Mucosa of rectum (tissue), 2 donors: ENCODE data around the gene ADAT3.

Source experiments
- H3K27ac ChIP-seq, 2 donors: one replicate each; pipeline ENCODE4 v1.7.0; 2013; ENCODE audit warnings: inconsistent platforms in 2 of 2, low read depth in 2 of 2, low read length in 2 of 2
- H3K27me3 ChIP-seq, 2 donors: one replicate each; pipeline ENCODE4 v1.7.0; 2013; ENCODE audit warnings: low read length in 2 of 2; ENCODE audit not compliant: control insufficient read depth in 2 of 2, insufficient read depth in 2 of 2
- H3K36me3 ChIP-seq, 2 donors: one replicate each; pipeline ENCODE4 v1.7.0; 2013; ENCODE audit warnings: low read length in 2 of 2; ENCODE audit not compliant: control insufficient read depth in 2 of 2, insufficient read depth in 2 of 2
- H3K4me1 ChIP-seq, 2 donors: one replicate each; pipeline ENCODE4 v1.7.0; 2013; ENCODE audit warnings: low read length in 2 of 2, mild to moderate bottlenecking in 1 of 2; ENCODE audit not compliant: control insufficient read depth in 2 of 2, insufficient read depth in 2 of 2
- H3K4me3 ChIP-seq, 2 donors: one replicate each; pipeline ENCODE4 v1.7.0; 2013; ENCODE audit warnings: low read length in 2 of 2
- H3K9ac ChIP-seq, 2 donors: one replicate each; pipeline ENCODE4 v1.7.0; 2013; ENCODE audit warnings: low read length in 2 of 2, low read depth in 1 of 2, mild to moderate bottlenecking in 1 of 2
- H3K9me3 ChIP-seq, 2 donors: one replicate each; pipeline ENCODE4 v1.7.0; 2013; ENCODE audit warnings: low read length in 2 of 2; ENCODE audit not compliant: control insufficient read depth in 2 of 2
- donor health status: healthy.
- donor health status: Normal muscosa, but diverticular disease.

ADAT3 gene

GRCh38 chr19:1954532-1954933 lies 49.3 kb downstream of the ADAT3 start:
- Histone ChIP-seq H3K9ac (no peak overlapping the region), H3K4me1 (no peaks in the 10 kb centered on the region), H3K4me3 (no peak overlapping the region), H3K36me3 (peaks cover 3 to 11% of the 10 kb centered on the region in 2 donors), H3K9me3 (no peaks in the 10 kb centered on the region), H3K27me3 (no peaks in the 10 kb centered on the region), H3K27ac (no peak overlapping the region)

- Histone ChIP-seq H3K4me1 (no peaks in the 10 kb centered on the region), H3K9me3 (no peaks in the 10 kb centered on the region), H3K36me3 (peaks cover 3 to 11% of the 10 kb centered on the region in 2 donors), H3K27me3 (no peaks in the 10 kb centered on the region), H3K27ac (no peak overlapping the region), H3K9ac (no peak overlapping the region), H3K4me3 (no peak overlapping the region)
Observed at GRCh38 chr19:1955171-1956121, 50.2 kb downstream of the ADAT3 start.

- no peak overlapping the region for H3K27ac ChIP-seq
- H3K4me3 ChIP-seq: no peak overlapping the region
- H3K9ac ChIP-seq: no peak overlapping the region
- H3K4me1 ChIP-seq: no peaks in the 10 kb centered on the region
- peaks cover 3 to 11% of the 10 kb centered on the region in 2 donors for H3K36me3 ChIP-seq
- H3K27me3 ChIP-seq: no peaks in the 10 kb centered on the region
- no peaks in the 10 kb centered on the region for H3K9me3 ChIP-seq
Observed at GRCh38 chr19:1956122-1956494, 50.9 kb downstream of the ADAT3 start.

GRCh38 chr19:1956868-1957492 lies 51.8 kb downstream of the ADAT3 start:
- Histone ChIP-seq H3K4me3 (no peak overlapping the region), H3K27ac (no peak overlapping the region)

GRCh38 chr19:1957562-1958248 lies 52.5 kb downstream of the ADAT3 start:
- no peaks in the 10 kb centered on the region for H3K4me1 ChIP-seq
- no peaks in the 10 kb centered on the region for H3K27me3 ChIP-seq
- no peak overlapping the region for H3K9ac ChIP-seq
- peaks cover 4 to 10% of the 10 kb centered on the region in 2 donors for H3K36me3 ChIP-seq
- H3K27ac ChIP-seq: no peak overlapping the region
- H3K9me3 ChIP-seq: no peaks in the 10 kb centered on the region
- H3K4me3 ChIP-seq: no peak overlapping the region

More at GRCh38 chr19:1956868-1957492, 51.8 kb downstream of the ADAT3 start:
- no peaks in the 10 kb centered on the region for H3K27me3 ChIP-seq
- no peak overlapping the region for H3K9ac ChIP-seq
- H3K4me1 ChIP-seq: no peaks in the 10 kb centered on the region
- no peaks in the 10 kb centered on the region for H3K9me3 ChIP-seq
- peaks cover 3 to 11% of the 10 kb centered on the region in 2 donors for H3K36me3 ChIP-seq

GRCh38 chr19:1959928-1960589 lies 54.9 kb downstream of the ADAT3 start:
- no peaks in the 10 kb centered on the region for H3K9me3 ChIP-seq
- no peak overlapping the region for H3K27ac ChIP-seq
- no peaks in the 10 kb centered on the region for H3K4me1 ChIP-seq
- peaks cover 0 to 10% of the 10 kb centered on the region in 2 donors for H3K36me3 ChIP-seq
- no peak overlapping the region for H3K4me3 ChIP-seq
- H3K9ac ChIP-seq: no peak overlapping the region
- H3K27me3 ChIP-seq: no peaks in the 10 kb centered on the region

- H3K27ac ChIP-seq: no peak overlapping the region
- H3K9me3 ChIP-seq: no peaks in the 10 kb centered on the region
- H3K9ac ChIP-seq: no peak overlapping the region
- H3K4me3 ChIP-seq: no peak overlapping the region
- H3K36me3 ChIP-seq: peaks cover 0 to 9% of the 10 kb centered on the region in 2 donors
- no peaks in the 10 kb centered on the region for H3K27me3 ChIP-seq
- no peaks in the 10 kb centered on the region for H3K4me1 ChIP-seq
Observed at GRCh38 chr19:1961000-1961883, 56.0 kb downstream of the ADAT3 start.

- peaks cover 0 to 7% of the 10 kb centered on the region in 2 donors for H3K36me3 ChIP-seq
- no peaks in the 10 kb centered on the region for H3K27me3 ChIP-seq
- no peak overlapping the region for H3K27ac ChIP-seq
- no peak overlapping the region for H3K9ac ChIP-seq
- H3K9me3 ChIP-seq: no peaks in the 10 kb centered on the region
- no peak overlapping the region for H3K4me3 ChIP-seq
- H3K4me1 ChIP-seq: no peaks in the 10 kb centered on the region
Observed at GRCh38 chr19:1962674-1963073, 57.5 kb downstream of the ADAT3 start.
